GM18502 (cell line): ENCODE data around the gene SRF.

Source experiments
- ATAC-seq: cut with Tn5 transposase; IDR thresholded peaks from one replicate; pipeline ENCODE4 v1.9.1; 2021; ENCODE audit warnings: mild to moderate bottlenecking; ENCODE audit not compliant: unreplicated experiment, poor library complexity

Gene SRF

DNA sequence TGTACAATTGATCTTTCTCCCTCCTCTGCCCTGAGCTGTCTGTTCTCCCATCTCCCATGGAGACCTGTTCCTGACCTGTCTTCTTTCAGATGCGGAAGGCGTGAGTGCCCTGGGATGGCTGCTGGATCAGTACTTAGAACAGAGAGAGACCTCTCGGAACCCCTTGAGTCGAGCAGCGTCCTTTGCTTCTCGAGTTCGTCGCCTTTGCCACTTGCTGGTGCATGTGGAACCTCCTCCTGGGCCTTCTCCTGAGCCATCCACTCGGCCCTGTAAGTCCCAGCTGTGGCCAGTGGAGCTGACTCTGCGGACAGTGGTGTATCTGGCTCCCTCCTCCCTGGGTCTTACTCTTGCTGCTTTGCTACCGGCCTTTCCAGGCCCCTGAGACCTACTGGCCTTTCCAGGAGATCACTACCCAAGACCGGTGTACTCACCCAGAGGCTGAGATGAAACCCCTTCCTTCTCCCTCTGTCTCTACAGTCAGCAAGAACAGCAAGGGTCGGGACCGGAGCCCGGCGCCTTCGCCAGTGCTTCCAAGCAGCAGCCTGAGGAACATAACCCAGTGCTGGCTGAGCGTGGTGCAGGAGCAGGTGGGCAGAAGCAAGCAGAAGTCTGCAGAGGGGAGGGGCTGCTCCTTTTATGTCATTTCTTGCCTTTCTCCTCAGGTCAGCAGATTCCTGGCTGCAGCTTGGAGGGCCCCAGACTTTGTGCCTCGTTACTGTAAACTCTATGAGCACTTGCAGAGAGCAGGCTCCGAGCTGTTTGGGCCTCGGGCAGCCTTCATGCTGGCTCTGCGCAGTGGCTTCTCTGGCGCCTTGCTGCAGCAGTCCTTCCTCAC, 33.4 kb downstream of the SRF start:
- ATAC-seq, result no peak

DNA sequence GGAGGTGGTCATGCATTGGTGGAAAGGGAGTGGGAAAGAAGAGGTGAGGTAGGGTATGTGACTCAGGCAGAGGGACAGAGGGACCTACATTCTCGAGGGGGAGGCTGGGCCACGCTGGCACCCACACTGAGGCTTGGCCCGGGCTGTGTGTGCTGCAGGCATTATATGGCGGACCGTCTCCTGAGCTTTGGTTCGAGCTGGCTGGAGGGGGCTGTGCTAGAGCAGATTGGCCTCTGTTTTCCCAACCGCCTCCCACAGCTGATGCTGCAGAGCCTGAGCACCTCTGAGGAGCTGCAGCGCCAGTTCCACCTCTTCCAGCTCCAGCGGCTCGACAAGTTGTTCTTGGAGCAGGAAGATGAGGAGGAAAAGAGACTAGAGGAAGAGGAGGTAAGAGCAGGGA, 34.8 kb downstream of the SRF start:
- no peak for ATAC-seq

DNA sequence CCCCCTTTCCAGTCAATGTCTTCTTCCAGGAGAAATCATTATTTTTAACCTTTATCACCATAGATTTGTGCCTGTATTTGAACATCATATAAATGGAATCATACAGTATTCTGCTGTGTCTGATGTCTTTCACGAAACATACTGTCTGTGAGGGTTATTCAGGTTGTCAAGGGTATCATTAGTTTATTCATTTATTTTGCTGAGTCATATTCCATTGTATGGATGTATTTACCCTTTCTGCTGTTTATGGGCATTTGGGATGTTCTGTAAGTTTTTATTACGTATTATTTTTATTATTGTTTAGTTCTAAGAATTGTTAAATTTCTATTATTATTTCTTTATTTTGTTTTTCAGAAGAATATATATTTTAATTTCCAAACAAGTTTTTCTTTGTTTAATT, 36.2 kb downstream of the SRF start:
- ATAC-seq, result no peak

DNA sequence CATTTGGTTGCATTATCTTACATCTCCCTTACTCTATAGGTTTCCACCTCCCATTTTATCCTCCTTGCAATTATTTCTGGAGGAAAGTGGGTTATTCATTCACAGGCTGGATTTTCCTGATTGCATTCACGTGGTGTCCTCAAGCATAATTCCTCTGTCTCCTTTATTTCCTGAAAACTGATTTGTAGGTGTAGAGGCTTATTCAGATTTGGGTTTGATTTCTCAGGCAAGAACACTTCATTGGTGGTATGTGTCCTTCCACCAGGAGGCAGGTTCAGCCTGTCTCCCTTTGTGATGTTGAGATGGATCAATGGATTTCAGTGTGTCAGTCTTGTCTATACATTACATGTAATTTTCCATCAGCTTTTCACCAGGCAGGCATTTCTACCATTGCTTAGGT, 40.9 kb downstream of the SRF start:
- ATAC-seq, result no peak

DNA sequence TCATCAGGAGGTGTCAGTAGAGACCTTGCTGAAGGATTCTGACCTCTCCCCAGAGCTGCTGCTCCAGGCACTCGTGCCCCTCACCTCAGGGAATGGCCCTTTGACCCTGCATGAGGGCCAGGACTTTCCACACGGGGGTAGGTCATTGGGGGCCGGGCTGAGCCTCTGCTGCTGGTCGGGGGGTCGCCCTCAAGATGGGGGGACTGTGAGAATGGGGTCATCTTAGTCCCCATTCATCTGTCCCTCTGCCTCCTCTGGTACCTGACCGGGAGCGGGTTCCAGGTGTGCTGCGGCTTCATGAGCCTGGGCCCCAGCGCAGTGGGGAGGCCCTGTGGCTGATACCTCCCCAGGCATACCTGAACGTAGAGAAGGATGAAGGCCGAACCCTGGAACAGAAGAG, 42.4 kb downstream of the SRF start:
- ATAC-seq, result no peak

DNA sequence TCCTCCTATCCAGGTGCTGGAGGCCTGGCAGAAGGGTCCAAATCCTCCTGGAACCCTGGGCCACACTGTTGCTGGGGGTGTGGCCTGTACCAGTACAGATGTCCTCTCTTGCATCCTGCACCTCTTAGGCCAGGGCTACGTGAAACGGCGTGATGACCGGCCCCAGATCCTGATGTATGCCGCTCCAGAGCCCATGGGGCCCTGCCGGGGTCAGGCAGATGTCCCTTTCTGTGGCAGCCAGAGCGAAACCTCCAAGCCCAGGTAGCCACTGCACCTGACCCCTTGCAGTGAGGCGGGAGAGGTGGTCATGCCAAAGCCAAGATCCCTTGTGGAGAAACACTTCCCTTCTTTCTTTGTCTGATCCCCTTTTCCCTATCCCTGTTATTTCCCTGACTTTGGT, 44.0 kb downstream of the SRF start:
- no peak for ATAC-seq

DNA sequence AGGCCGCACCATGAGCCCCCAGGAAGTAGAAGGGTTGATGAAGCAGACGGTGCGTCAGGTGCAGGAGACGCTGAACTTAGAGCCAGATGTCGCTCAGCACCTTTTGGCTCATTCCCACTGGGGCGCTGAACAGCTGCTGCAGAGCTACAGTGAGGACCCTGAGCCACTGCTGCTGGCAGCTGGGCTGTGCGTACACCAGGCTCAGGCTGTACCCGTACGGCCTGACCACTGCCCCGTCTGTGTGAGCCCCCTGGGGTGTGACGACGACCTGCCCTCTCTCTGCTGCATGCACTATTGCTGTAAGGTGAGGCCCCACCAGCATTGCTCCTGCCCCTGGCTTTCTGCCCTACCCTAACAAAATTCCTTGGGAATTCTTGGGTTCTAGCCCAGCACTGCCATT, 45.1 kb downstream of the SRF start:
- ATAC-seq, result no peak

DNA sequence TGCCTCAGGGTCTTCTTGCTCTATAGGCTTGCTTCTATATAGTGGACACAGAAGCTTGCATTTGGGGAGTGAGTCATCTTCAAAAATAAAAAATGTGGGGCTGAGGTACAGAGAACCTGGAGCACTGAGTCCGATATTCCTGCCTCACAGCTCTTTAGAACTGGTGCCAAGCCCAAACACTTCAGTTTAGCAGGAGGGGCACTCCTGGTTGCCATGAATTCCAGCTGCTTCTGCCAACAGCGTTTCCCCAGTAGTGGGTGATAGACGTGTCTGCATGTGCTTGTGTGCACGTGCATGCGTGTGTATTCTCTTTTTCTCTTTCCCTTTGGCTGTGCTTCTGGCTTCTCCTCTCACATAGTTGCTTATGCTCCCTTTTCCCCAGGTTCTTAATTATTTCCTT, 46.3 kb downstream of the SRF start:
- ATAC-seq, result no peak

DNA sequence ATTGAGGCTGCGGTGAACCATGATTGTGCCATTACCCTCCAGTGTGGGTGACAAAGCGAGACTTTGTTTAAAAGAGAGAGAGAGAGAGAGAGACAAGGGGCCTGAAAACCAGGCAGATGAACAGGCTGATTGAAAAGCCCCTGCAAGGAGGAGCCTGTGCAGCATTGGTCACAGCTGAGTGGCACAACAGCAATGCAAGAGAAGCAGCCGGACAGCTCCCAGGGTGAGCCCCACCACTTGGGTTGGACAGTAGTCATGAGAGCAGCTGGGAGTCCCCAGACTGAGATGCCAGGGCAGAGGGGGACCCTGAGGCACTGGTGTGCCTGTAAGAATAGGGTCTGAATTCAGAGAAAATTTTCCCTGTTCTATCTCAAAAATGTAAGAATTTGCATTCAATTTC, 48.0 kb downstream of the SRF start:
- ATAC-seq, result no peak

DNA sequence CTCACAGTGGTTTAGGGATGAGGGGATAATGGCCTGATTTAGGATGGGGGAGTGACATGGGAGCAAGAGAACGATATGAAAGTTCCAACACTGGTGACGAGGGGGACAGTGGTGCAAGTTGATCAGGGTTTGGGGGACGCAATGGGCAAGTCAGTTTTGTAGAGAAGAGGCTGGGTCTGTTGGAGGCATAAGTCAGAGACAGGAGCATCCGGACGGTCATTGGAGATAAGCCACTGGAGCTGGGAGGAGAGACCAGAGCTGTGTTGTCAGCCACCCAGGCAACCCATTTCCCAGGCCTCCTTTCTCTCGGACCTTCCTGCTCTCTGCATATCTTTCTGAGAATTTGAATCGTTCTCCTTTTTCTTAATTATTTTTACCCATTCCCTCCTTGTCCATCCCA, 48.7 kb downstream of the SRF start:
- no peak for ATAC-seq

DNA sequence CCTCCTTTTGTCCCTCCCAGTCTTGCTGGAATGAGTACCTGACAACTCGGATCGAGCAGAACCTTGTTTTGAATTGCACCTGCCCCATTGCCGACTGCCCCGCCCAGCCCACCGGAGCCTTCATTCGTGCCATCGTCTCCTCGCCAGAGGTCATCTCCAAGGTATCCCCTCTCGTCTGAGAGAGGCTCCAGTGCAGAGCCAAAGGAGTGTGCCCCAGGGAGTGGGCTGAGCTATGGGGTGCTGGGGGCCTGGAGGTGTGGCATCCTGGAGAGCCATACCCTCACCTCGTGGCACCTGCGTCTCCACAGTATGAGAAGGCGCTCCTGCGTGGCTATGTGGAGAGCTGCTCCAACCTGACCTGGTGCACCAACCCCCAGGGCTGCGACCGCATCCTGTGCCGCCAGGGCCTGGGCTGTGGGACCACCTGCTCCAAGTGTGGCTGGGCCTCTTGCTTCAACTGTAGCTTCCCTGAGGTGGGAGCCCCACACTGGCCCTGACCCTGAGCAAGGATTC, 49.4 kb downstream of the SRF start:
- ATAC-seq, result no peak

DNA sequence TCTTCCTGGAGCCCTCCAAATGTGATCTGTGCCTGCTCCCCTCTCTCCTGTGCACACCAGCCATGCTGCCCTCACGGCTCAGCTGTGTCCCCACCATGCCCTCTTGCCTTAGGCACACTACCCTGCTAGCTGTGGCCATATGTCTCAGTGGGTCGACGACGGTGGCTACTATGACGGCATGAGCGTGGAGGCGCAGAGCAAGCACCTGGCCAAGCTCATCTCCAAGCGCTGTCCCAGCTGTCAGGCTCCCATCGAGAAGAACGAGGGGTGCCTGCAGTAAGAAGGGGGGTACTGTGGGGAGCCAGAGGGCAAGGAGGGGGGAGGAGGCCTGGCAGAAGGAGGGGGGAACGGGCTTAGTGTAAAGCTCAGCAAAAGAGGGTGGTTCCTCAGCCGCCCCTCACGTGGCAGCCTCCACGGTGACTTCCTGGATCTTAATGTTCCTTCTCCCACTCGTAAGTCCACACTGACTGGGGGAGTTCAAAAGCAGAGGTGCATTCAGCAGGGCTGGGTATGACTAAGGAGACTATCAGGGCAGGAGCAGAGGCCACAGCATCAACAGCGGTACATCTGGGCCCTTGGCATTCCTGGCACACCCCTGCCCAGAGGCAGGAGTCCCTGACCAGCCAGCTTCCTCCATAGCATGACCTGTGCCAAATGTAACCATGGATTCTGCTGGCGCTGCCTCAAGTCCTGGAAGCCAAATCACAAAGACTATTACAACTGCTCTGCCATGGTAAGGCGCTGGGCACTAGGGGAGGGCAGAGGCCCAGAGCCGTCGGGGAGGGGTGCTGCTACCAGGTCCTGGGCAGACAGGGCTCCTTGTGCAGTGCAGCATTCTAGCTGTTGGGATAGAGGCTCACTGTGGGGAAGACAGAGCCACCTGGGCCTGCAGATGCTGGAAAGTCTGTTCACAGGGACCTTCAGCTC, 50.2 kb downstream of the SRF start:
- ATAC-seq, result no peak

DNA sequence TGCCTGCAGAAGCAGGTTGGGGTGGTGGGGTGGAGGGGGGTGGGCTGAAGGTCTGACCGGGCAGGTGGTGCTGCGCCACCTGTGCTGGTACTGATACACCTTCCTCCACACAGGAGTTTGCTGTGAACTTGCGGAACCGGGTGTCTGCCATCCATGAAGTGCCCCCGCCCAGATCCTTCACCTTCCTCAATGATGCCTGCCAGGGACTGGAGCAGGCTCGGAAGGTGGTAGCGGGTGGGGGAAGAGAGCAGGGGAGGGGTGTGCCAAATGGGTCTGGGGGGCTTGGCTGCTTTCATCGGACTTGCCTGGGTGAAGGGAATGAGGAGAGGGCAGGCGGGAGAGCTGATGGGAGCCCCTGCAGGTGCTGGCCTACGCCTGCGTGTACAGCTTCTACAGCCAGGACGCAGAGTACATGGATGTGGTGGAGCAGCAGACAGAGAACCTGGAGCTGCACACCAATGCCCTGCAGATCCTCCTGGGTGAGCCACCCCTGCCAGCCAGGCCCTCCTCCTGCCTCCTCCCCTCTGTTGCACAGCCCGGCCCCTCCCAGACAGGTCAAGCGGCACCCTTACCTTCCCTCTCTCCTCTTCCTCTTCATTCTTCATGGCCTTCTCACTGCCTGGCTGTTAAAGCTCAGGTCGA, 51.5 kb downstream of the SRF start:
- ATAC-seq, result no peak

DNA sequence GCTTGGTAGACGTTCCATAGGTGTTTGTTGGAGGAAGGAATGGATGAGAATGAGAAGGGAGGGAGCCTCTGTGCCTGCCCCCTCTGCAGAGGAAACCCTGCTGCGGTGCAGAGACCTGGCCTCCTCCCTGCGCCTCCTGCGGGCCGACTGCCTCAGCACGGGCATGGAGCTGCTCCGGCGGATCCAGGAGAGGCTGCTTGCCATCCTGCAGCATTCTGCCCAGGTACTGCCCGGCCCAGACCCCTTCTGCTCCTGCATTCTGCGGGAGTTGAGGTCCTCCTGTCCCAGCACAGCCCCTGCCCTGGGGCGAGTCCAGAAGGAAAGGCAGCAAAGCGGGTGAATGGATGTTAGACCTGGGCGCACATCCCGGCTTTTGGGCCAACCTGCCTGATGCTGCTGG, 52.1 kb downstream of the SRF start:
- ATAC-seq, result no peak

DNA sequence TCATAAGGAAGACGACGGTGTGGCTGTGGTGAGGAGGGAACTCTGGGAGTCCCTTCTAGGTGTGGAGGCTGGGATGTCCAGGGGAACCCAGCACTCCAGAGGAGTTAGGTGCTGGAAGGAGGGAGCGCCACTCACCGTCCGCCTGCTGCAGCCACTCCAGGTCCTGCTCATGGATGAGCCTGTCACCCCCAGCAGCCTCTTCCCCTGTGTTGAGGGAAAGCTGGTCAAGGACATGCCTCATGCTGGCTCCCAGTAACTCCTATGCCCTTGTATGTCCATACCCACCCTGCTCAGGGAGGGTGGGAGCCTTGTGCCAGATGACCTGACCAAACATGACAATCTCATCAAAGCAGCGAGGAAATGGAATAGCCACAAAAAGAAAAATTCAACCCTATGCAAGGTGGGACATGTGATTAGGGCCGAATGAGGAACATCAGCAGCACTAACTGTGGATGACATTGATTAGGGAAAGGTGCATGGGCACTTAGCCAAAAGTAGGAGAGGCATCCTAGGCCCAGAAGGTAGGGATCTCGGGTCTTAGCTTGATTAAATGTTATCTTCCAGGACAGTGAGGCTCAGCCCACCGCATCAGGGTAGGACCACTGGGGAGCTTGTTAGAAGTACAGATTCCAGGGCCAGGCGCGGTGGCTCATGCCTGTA, 55.3 kb downstream of the SRF start:
- ATAC-seq, result no peak

DNA sequence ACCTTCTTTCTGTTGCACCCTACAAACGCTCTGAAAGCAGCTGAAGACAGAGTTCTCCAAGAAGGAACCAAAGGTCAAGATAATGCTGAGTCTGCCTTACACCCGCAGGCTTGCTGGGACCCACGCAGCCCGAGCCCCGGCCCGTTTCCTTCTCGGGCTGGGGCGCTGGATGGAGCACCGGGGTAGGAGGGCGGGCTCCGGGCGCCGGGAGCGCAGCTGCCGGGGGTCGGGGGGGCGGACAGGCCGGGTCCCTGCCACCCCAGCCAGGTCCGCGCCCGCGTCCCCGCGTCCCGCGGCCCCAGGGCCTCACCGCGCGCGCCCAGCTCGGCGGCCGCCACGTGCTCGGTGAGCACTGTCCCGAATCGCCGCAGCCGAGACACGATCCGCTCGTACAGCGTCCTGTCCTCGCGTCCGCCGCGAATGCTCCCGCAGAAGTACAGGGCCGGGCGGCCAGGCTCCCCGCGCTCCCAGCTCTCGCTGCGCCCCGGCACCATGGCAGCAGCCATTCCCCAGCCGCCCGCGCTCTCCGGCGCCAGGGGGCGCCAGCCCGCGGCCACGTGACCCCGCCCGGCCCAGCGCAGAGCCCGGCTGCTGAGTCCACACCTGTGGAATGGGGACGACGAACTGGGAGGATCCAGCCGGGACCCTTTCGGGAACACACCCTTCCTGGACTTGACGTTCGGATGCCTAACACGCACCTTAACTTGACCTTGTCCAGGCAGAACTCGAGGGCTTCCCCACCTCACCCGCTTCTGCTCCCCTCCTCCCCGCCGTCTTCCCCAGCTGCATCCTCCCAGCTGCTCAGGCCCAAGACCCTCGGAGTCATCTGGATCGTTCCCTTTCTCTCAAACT, 58.1 kb downstream of the SRF start, which contains the start of gene DNPH1:
TSS of gene DNPH1 (minus strand) at position 531 of the 852 bp plus-strand sequence. CDS start at position 506, 25 bp downstream.
- ATAC-seq, result peak; percentile 72

DNA sequence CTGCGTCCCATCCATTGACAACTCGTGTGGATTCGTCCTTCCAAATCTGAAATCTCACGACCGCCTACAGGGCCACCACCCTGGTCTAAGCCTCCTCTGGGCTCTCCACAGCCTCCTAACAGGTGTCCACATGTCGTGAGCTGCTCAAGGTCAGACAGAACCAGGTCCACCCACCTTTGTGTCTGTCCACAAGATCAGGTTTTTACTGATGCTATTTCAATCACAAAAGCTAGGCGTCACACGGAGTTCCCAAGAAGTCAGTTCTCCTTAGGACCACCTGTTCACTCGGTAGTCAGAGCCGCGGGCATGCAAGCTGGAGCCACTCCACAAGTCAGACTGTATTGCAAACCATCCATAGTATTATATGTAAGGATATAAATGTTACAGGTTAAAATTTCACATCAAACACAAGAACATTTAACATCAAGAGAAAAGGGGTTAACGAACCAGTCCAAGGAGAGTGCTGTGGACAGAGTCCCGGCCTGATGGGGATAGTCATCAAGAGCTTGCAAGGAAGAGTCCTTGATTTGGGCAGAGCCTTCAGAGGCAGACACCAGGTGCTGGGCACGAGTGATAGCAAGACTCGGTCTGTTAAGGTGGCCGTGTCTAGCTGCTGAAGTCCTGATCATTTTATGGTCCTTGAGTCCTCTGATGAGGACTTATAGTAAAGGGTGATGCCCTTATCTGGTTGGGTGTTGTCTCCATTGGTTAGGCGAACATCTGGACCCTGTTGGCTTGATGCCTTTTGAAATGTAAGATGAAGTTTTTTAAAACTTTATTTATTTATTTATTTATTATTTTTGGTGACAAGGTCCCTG, 58.9 kb downstream of the SRF start:
- ATAC-seq, result no peak

DNA sequence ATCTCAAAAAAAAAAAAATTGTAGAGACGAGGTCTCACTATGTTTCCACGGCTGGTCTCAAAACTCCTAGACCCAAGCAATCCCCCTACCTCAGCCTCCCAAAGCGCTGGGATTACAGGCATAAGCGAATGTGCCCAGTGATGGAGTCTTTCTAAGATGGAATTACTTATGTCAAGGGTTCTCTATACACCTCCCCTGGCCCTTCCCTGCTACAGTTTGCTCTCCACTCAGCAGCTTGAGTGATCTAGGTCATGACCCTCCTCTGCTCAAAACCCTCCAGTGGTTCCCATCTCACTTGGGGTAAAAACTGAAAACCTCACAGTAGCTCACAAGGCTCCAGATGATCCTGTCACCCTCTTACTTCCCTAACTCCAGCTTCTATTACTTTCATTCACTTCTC, 60.0 kb downstream of the SRF start:
- no peak for ATAC-seq
